Neuronal stem cell (in vitro differentiated cells): ENCODE results near the gene CDC25A.

Source experiments
- DNase-seq: peaks from one replicate; pipeline ENCODE4 v3.0.0-alpha.2; 2013; ENCODE audit warnings: low spot score
- H2AFZ ChIP-seq: one replicate; pipeline ENCODE4 v1.6.1; 2013; ENCODE audit warnings: mild to moderate bottlenecking, low read length, inconsistent platforms
- H2AK5ac ChIP-seq: 2 replicates; pipeline ENCODE4 v1.6.1; 2013; ENCODE audit warnings: low read depth, mild to moderate bottlenecking, inconsistent platforms, low read length, moderate library complexity, mixed read lengths
- H2BK120ac ChIP-seq: 2 replicates; pipeline ENCODE4 v1.6.1; 2013; ENCODE audit warnings: low read depth, mild to moderate bottlenecking, inconsistent platforms, low read length, moderate library complexity, mixed read lengths
- H2BK12ac ChIP-seq: one replicate; pipeline ENCODE4 v1.6.1; 2013; ENCODE audit warnings: low read length, inconsistent platforms
- H2BK15ac ChIP-seq: 2 replicates; pipeline ENCODE4 v1.6.1; 2013; ENCODE audit warnings: mild to moderate bottlenecking, low read length, inconsistent platforms, mixed read lengths
- H2BK5ac ChIP-seq: one replicate; pipeline ENCODE4 v1.6.1; 2013; ENCODE audit warnings: inconsistent platforms, mild to moderate bottlenecking, low read length, moderate library complexity
- H3K14ac ChIP-seq: one replicate; pipeline ENCODE4 v1.6.1; 2013; ENCODE audit warnings: low read length, inconsistent platforms
- H3K18ac ChIP-seq: 2 replicates; pipeline ENCODE4 v1.6.1; 2013; ENCODE audit warnings: low read length, inconsistent platforms
- H3K23ac ChIP-seq: 2 replicates; pipeline ENCODE4 v1.6.1; 2013; ENCODE audit warnings: low read depth, mild to moderate bottlenecking, mixed read lengths, low read length, inconsistent platforms; ENCODE audit not compliant: poor library complexity
- H3K27ac ChIP-seq: replicated peaks from 3 replicates; pipeline ENCODE4 v1.5.1; 2013; ENCODE audit warnings: low read length, inconsistent platforms
- H3K27me3 ChIP-seq, 3 experiments: 2 replicates each; pipeline ENCODE4 v1.6.1; 2013; ENCODE audit warnings: low read length in 3 of 3, mild to moderate bottlenecking in 2 of 3, inconsistent platforms in 1 of 3, low read depth in 1 of 3, mixed read lengths in 1 of 3, moderate library complexity in 1 of 3; ENCODE audit not compliant: control insufficient read depth in 3 of 3, insufficient read depth in 3 of 3
- H3K36me3 ChIP-seq, 2 donors: replicated peaks in 1 of 2; 2 replicates each; pipeline ENCODE4 v1.6.1; 2013; ENCODE audit warnings: low read length in 2 of 2; ENCODE audit not compliant: control insufficient read depth in 2 of 2, insufficient read depth in 2 of 2
- H3K4ac ChIP-seq: 2 replicates; pipeline ENCODE4 v1.6.1; 2013; ENCODE audit warnings: inconsistent platforms, mild to moderate bottlenecking, low read length, moderate library complexity
- H3K4me1 ChIP-seq, 2 donors: 1 replicate in 1 of 2; 2 replicates in 1 of 2; pipeline ENCODE4 v1.6.1; 2013; ENCODE audit warnings: low read length in 2 of 2, low read depth in 1 of 2; ENCODE audit not compliant: control insufficient read depth in 2 of 2, insufficient read depth in 1 of 2
- H3K4me2 ChIP-seq: one replicate; pipeline ENCODE4 v1.6.1; 2013; ENCODE audit warnings: mild to moderate bottlenecking, low read length, inconsistent platforms; ENCODE audit not compliant: insufficient read depth, poor library complexity, severe bottlenecking
- H3K4me3 ChIP-seq, 2 donors: 2 replicates each; pipeline ENCODE4 v1.5.1; 2013; ENCODE audit warnings: low read length in 2 of 2, mild to moderate bottlenecking in 2 of 2, inconsistent platforms in 1 of 2, moderate library complexity in 1 of 2
- H3K79me1 ChIP-seq: one replicate; pipeline ENCODE4 v1.6.1; 2013; ENCODE audit warnings: low read depth, mild to moderate bottlenecking, inconsistent platforms, low read length, moderate library complexity
- H3K9ac ChIP-seq: one replicate; pipeline ENCODE4 v1.6.1; 2013; ENCODE audit warnings: mild to moderate bottlenecking, low read depth, low read length, inconsistent platforms; ENCODE audit not compliant: poor library complexity
- H3K9me3 ChIP-seq, 2 donors: replicated peaks in 1 of 2; 2 replicates each; pipeline versions ENCODE3 to v1.6.1; 2013; ENCODE audit warnings: low read length in 2 of 2, mild to moderate bottlenecking in 2 of 2, inconsistent platforms in 1 of 2, low read depth in 1 of 2, mixed read lengths in 1 of 2, moderate library complexity in 1 of 2; ENCODE audit not compliant: control insufficient read depth in 2 of 2, insufficient read depth in 1 of 2
- H4K8ac ChIP-seq: one replicate; pipeline ENCODE4 v1.6.1; 2013; ENCODE audit warnings: low read depth, mild to moderate bottlenecking, inconsistent platforms, low read length, moderate library complexity
- H4K91ac ChIP-seq: one replicate; pipeline ENCODE4 v1.6.1; 2013; ENCODE audit warnings: low read length, low read depth, mild to moderate bottlenecking, inconsistent platforms; ENCODE audit not compliant: poor library complexity
- WGBS, 2 donors: extraction: QIAGEN DNeasy Blood & Tissue Kit; methylation state at CpG; one replicate each; pipeline ENCODE4 v1.1.7; 2013; ENCODE audit warnings: missing lambda C conversion rate in 2 of 2, mixed read lengths in 1 of 2; ENCODE audit not compliant: insufficient read length in 2 of 2, insufficient replicate concordance in 1 of 2; ENCODE audit errors: extremely low coverage in 2 of 2; 5-methylcytosine and 5-hydroxymethylcytosine counted together

Gene CDC25A

DNA sequence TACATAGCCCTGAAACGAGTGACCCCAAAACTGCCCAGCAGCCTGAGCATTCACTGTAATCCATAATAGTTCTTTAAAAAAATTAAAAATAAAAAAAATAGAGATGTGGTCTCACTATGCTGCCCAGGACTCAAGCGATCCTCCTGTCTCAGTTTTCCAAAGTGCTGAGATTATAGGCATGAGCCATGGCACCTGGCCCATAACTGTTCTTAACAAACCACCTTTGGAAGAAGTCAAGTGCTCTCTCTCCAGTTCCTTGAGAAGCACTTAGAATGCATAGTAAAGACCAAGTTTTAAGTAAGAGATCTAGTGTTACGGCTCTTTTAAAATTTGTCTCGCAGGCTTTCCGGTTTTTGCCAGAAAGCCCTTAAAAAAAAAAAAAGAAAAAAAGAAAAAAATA lies 8.2 kb downstream of the CDC25A start:
- Histone ChIP-seq H2AFZ (no peak overlapping the region), H3K4ac (no peak overlapping the region), H2BK15ac (no peak overlapping the region), H4K8ac (no peak overlapping the region), H3K18ac (no peak overlapping the region), H2AK5ac (no peak overlapping the region), H4K91ac (no peak overlapping the region), H2BK120ac (no peak overlapping the region), H3K36me3 (peaks cover 52 to 100% of the 10 kb centered on the region in 2 donors), H3K14ac (no peak overlapping the region), H3K4me1 (no peaks in the 10 kb centered on the region), H2BK5ac (no peak overlapping the region), H3K4me2 (no peak overlapping the region), H3K27ac (no peak overlapping the region), H3K79me1 (no peaks in the 10 kb centered on the region), H3K23ac (no peak overlapping the region), H3K4me3 (no peak overlapping the region), H3K27me3 (no peaks in the 10 kb centered on the region), H2BK12ac (no peak overlapping the region), H3K9ac (no peak overlapping the region), H3K9me3 (no peaks in the 10 kb centered on the region)
- no CpG with 5 or more reads among the region's 5 CpGs for WGBS, 2 donors
- DNase-seq, result no peak

DNA sequence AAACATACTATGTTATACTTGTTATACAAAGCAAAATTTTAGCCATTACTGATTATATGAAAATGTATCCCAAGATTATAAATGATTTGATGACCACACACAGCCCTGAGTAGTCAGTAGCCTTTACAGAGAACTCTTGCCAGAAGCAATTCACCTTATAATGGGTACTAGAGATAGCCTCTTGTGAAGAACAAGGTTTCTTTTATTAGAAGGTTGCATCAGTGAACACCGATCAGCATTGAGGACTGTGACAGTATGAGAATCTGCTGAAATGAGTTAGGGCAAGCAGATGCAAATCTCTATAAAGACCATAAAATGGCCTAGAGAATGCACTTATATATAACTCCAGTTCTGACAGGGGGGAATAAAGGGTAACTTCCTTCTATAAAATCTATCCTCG lies 10.1 kb downstream of the CDC25A start:
- Histone ChIP-seq H2BK120ac (no peak overlapping the region), H3K4me2 (no peak overlapping the region), H2BK15ac (no peak overlapping the region), H3K4ac (no peak overlapping the region), H3K27ac (no peak overlapping the region), H3K14ac (no peak overlapping the region), H4K91ac (no peak overlapping the region), H2BK12ac (no peak overlapping the region), H3K27me3 (no peaks in the 10 kb centered on the region), H2AFZ (no peak overlapping the region), H3K79me1 (no peaks in the 10 kb centered on the region), H3K4me3 (no peak overlapping the region), H4K8ac (no peak overlapping the region), H2AK5ac (no peak overlapping the region), H3K9ac (no peak overlapping the region), H3K9me3 (no peaks in the 10 kb centered on the region), H3K18ac (no peak overlapping the region), H3K36me3 (peaks cover 53 to 100% of the 10 kb centered on the region in 2 donors), H3K23ac (no peak overlapping the region), H2BK5ac (no peak overlapping the region), H3K4me1 (no peaks in the 10 kb centered on the region)
- no peak for DNase-seq
- no CpG with 5 or more reads among the region's 2 CpGs for WGBS, 2 donors

- Histone ChIP-seq H2BK12ac (no peak overlapping the region), H4K91ac (no peak overlapping the region), H2BK15ac (no peak overlapping the region), H3K23ac (no peak overlapping the region), H2AK5ac (no peak overlapping the region), H3K79me1 (no peaks in the 10 kb centered on the region), H3K27me3 (no peaks in the 10 kb centered on the region), H2AFZ (no peak overlapping the region), H3K27ac (no peak overlapping the region), H3K4ac (no peak overlapping the region), H3K4me2 (no peak overlapping the region), H2BK120ac (no peak overlapping the region), H3K9ac (no peak overlapping the region), H3K9me3 (peaks cover 0 to 2% of the 10 kb centered on the region in 2 donors), H3K14ac (no peak overlapping the region), H3K18ac (no peak overlapping the region), H3K4me3 (no peak overlapping the region), H2BK5ac (no peak overlapping the region), H3K36me3 (peaks cover 26 to 60% of the 10 kb centered on the region in 2 donors), H4K8ac (no peak overlapping the region), H3K4me1 (peaks cover 0 to 4% of the 10 kb centered on the region in 2 donors)
- no CpG with 5 or more reads among the region's 5 CpGs for WGBS, 2 donors
- peak; percentile 59 for DNase-seq
Observed at GRCh38 chr3:48157950-48158376, 30.3 kb downstream of the CDC25A start.

DNA sequence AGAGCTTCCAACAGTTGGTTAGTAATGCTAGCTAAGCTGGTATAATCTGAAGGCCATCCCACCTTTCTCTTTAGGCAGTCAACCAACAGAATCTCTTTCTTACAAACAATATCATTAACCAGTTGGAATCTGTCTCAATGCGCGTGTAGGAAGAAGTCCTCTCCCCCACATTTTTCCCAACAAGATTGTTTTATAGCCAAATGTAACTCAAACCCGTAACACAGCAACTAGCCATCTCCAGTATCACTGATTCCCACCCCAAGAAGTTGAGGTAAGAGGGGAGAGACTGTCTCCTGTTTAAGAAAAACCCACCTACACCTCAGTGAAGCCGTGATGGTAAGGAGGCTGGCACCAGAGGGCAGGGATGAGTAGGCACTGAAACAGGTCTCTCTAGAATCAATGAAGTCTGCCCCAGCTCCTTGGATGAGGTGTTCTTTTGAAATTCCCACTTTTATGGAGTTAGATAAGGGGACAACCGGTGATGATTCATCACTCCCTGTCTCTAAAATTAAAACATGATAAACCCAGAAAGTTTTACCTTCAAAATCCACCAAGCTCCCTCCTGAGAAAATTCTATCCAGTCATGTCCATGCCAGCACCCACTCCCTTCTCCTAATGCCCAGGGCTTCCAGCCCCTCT lies 30.9 kb downstream of the CDC25A start:
- no peak overlapping the region for H2BK120ac ChIP-seq
- H3K79me1 ChIP-seq, result no peaks in the 10 kb centered on the region
- H2AFZ ChIP-seq, result no peak overlapping the region
- H2BK5ac ChIP-seq, result no peak overlapping the region
- no peak overlapping the region for H3K9ac ChIP-seq
- H3K4ac ChIP-seq, result no peak overlapping the region
- no peak overlapping the region for H3K27ac ChIP-seq
- DNase-seq, result no peak
- no peak overlapping the region for H2BK15ac ChIP-seq
- peaks cover 25 to 56% of the 10 kb centered on the region in 2 donors for H3K36me3 ChIP-seq
- H4K91ac ChIP-seq, result no peak overlapping the region
- peaks cover 0 to 2% of the 10 kb centered on the region in 2 donors for H3K9me3 ChIP-seq
- H3K23ac ChIP-seq, result no peak overlapping the region
- H3K27me3 ChIP-seq, result no peaks in the 10 kb centered on the region
- H3K4me2 ChIP-seq, result no peak overlapping the region
- H4K8ac ChIP-seq, result no peak overlapping the region
- no peak overlapping the region for H3K4me3 ChIP-seq
- no peak overlapping the region for H2BK12ac ChIP-seq
- no CpG with 5 or more reads among the region's 5 CpGs for WGBS, 2 donors
- H3K18ac ChIP-seq, result no peak overlapping the region
- no peak overlapping the region for H3K14ac ChIP-seq
- peaks cover 0 to 4% of the 10 kb centered on the region in 2 donors for H3K4me1 ChIP-seq
- H2AK5ac ChIP-seq, result no peak overlapping the region
